Eye (tissue), 1 donor: Measurements from ENCODE around the gene RAB30.
A peak's percentile ranks its signal among the peaks of the same experiment; 100 is the strongest.

Source experiments
- DNase-seq: peaks from one replicate; pipeline ENCODE4 v3.0.0-alpha.2; 2015

Gene RAB30

GRCh38 chr11:83007909-83008580 lies 63.7 kb downstream of the RAB30 start:
- peak; percentile 61 for DNase-seq

GRCh38 chr11:83007477-83007876 lies 64.2 kb downstream of the RAB30 start:
- no peak for DNase-seq

GRCh38 chr11:83006877-83007330 lies 64.8 kb downstream of the RAB30 start:
- DNase-seq = no peak

- no peak for DNase-seq
Observed at GRCh38 chr11:83004746-83005556, 66.7 kb downstream of the RAB30 start.

- no peak for DNase-seq
Observed at GRCh38 chr11:83002522-83002921, 69.2 kb downstream of the RAB30 start.

- no peak for DNase-seq
Observed at GRCh38 chr11:83002053-83002452, 69.6 kb downstream of the RAB30 start.

- no peak for DNase-seq
Observed at GRCh38 chr11:83000381-83000780, 71.3 kb downstream of the RAB30 start.

- no peak for DNase-seq
Observed at GRCh38 chr11:82999232-82999631, 72.5 kb downstream of the RAB30 start.

GRCh38 chr11:82998697-82999096 lies 73.0 kb downstream of the RAB30 start:
- DNase-seq = no peak

- DNase-seq = no peak
Observed at GRCh38 chr11:82996966-82997606, 74.6 kb downstream of the RAB30 start.

- no peak for DNase-seq
Observed at GRCh38 chr11:82995754-82996398, 75.8 kb downstream of the RAB30 start.

GRCh38 chr11:82995235-82995634 lies 76.5 kb downstream of the RAB30 start:
- DNase-seq = peak; percentile 40

GRCh38 chr11:82994604-82995230 lies 77.0 kb downstream of the RAB30 start:
- no peak for DNase-seq

GRCh38 chr11:82992223-82992622 lies 79.5 kb downstream of the RAB30 start:
- no peak for DNase-seq

- DNase-seq = no peak
Observed at GRCh38 chr11:82989628-82990404, 81.9 kb downstream of the RAB30 start.

GRCh38 chr11:82988936-82989627 lies 82.6 kb downstream of the RAB30 start:
- peak; percentile 54 for DNase-seq

- no peak for DNase-seq
Observed at GRCh38 chr11:82987997-82988396, 83.7 kb downstream of the RAB30 start.

GRCh38 chr11:82986446-82986845 lies 85.3 kb downstream of the RAB30 start:
- no peak for DNase-seq

GRCh38 chr11:82981852-82982251 lies 89.8 kb downstream of the RAB30 start:
- no peak for DNase-seq

GRCh38 chr11:82980947-82981346 lies 90.8 kb downstream of the RAB30 start:
- DNase-seq = no peak

GRCh38 chr11:82980292-82980691 lies 91.4 kb downstream of the RAB30 start:
- DNase-seq = no peak
